ENCODE results near the gene RPN1.
"Not testable (repeated sequence)": the region's sequence is repeated elsewhere in the genome, so short reads cannot be mapped to it uniquely, and the experiment has no call there.

The RPN1 gene

GRCh38 chr3:128605091-128606046, 45.2 kb downstream of the RPN1 start:
- no peaks in the 10 kb centered on the region for H3K27me3 ChIP-seq (ENCODE audit: low read depth, low read length)
- no peak overlapping the region for H3K4me3 ChIP-seq (ENCODE audit: low read depth in 1 of 2, low read length in 2 of 2)
- H3K4me1 ChIP-seq (ENCODE audit: control insufficient read depth in 1 of 2, insufficient read depth in 2 of 2, low read length in 2 of 2), result peaks cover 0 to 8% of the 10 kb centered on the region in 2 donors
- no peaks in the 10 kb centered on the region for H3K36me3 ChIP-seq (ENCODE audit: control insufficient read depth in 1 of 2, insufficient read depth in 2 of 2, low read length in 2 of 2)
- no peaks in the 10 kb centered on the region for H3K9me3 ChIP-seq (ENCODE audit: control insufficient read depth in 1 of 2, low read length in 2 of 2)
- no peak overlapping the region for H3K27ac ChIP-seq (ENCODE audit: low read length)

GRCh38 chr3:128603811-128604775, 46.5 kb downstream of the RPN1 start:
- H3K9me3 ChIP-seq (ENCODE audit: control insufficient read depth in 1 of 2, low read length in 2 of 2), result no peaks in the 10 kb centered on the region
- H3K4me1 ChIP-seq (ENCODE audit: control insufficient read depth in 1 of 2, insufficient read depth in 2 of 2, low read length in 2 of 2), result peaks cover 0 to 8% of the 10 kb centered on the region in 2 donors
- H3K27me3 ChIP-seq (ENCODE audit: low read depth, low read length), result no peaks in the 10 kb centered on the region
- H3K4me3 ChIP-seq (ENCODE audit: low read depth in 1 of 2, low read length in 2 of 2), result no peak overlapping the region
- H3K36me3 ChIP-seq (ENCODE audit: control insufficient read depth in 1 of 2, insufficient read depth in 2 of 2, low read length in 2 of 2), result no peaks in the 10 kb centered on the region
- no peak overlapping the region for H3K27ac ChIP-seq (ENCODE audit: low read length)

GRCh38 chr3:128603313-128603712, 47.3 kb downstream of the RPN1 start:
- H3K4me1 ChIP-seq (ENCODE audit: control insufficient read depth in 1 of 2, insufficient read depth in 2 of 2, low read length in 2 of 2), result peaks cover 0 to 8% of the 10 kb centered on the region in 2 donors
- no peaks in the 10 kb centered on the region for H3K36me3 ChIP-seq (ENCODE audit: control insufficient read depth in 1 of 2, insufficient read depth in 2 of 2, low read length in 2 of 2)
- no peaks in the 10 kb centered on the region for H3K9me3 ChIP-seq (ENCODE audit: control insufficient read depth in 1 of 2, low read length in 2 of 2)
- H3K4me3 ChIP-seq (ENCODE audit: low read depth in 1 of 2, low read length in 2 of 2), result no peak overlapping the region
- H3K27me3 ChIP-seq (ENCODE audit: low read depth, low read length), result no peaks in the 10 kb centered on the region
- no peak overlapping the region for H3K27ac ChIP-seq (ENCODE audit: low read length)

- Histone ChIP-seq H3K36me3 (ENCODE audit: control insufficient read depth in 1 of 2, insufficient read depth in 2 of 2, low read length in 2 of 2) (no peaks in the 10 kb centered on the region), H3K9me3 (ENCODE audit: control insufficient read depth in 1 of 2, low read length in 2 of 2) (no peaks in the 10 kb centered on the region), H3K4me3 (ENCODE audit: low read depth in 1 of 2, low read length in 2 of 2) (no peak overlapping the region), H3K4me1 (ENCODE audit: control insufficient read depth in 1 of 2, insufficient read depth in 2 of 2, low read length in 2 of 2) (no peaks in the 10 kb centered on the region), H3K27me3 (ENCODE audit: low read depth, low read length) (no peaks in the 10 kb centered on the region), H3K27ac (ENCODE audit: low read length) (no peak overlapping the region)
Observed at GRCh38 chr3:128598884-128599664, 51.5 kb downstream of the RPN1 start.

- Histone ChIP-seq H3K4me1 (ENCODE audit: control insufficient read depth in 1 of 2, insufficient read depth in 2 of 2, low read length in 2 of 2) (no peaks in the 10 kb centered on the region), H3K27ac (ENCODE audit: low read length) (no peak overlapping the region), H3K27me3 (ENCODE audit: low read depth, low read length) (no peaks in the 10 kb centered on the region), H3K9me3 (ENCODE audit: control insufficient read depth in 1 of 2, low read length in 2 of 2) (no peaks in the 10 kb centered on the region), H3K4me3 (ENCODE audit: low read depth in 1 of 2, low read length in 2 of 2) (no peak overlapping the region), H3K36me3 (ENCODE audit: control insufficient read depth in 1 of 2, insufficient read depth in 2 of 2, low read length in 2 of 2) (no peaks in the 10 kb centered on the region)
Observed at GRCh38 chr3:128597900-128598299, 52.7 kb downstream of the RPN1 start.

- Histone ChIP-seq H3K27ac (ENCODE audit: low read length) (no peak overlapping the region), H3K36me3 (ENCODE audit: control insufficient read depth in 1 of 2, insufficient read depth in 2 of 2, low read length in 2 of 2) (no peaks in the 10 kb centered on the region), H3K9me3 (ENCODE audit: control insufficient read depth in 1 of 2, low read length in 2 of 2) (peaks cover 0 to 5% of the 10 kb centered on the region in 2 donors)
Observed at GRCh38 chr3:128592864-128593263, 57.8 kb downstream of the RPN1 start.

GRCh38 chr3:128591738-128592426, 58.7 kb downstream of the RPN1 start:
- Histone ChIP-seq H3K4me3 (ENCODE audit: low read depth in 1 of 2, low read length in 2 of 2) (no peak overlapping the region), H3K36me3 (ENCODE audit: control insufficient read depth in 1 of 2, insufficient read depth in 2 of 2, low read length in 2 of 2) (no peaks in the 10 kb centered on the region), H3K27me3 (ENCODE audit: low read depth, low read length) (no peaks in the 10 kb centered on the region), H3K4me1 (ENCODE audit: control insufficient read depth in 1 of 2, insufficient read depth in 2 of 2, low read length in 2 of 2) (no peaks in the 10 kb centered on the region), H3K9me3 (ENCODE audit: control insufficient read depth in 1 of 2, low read length in 2 of 2) (peaks cover 0 to 5% of the 10 kb centered on the region in 2 donors), H3K27ac (ENCODE audit: low read length) (no peak overlapping the region)

More at GRCh38 chr3:128592864-128593263, 57.8 kb downstream of the RPN1 start:
- Histone ChIP-seq H3K4me3 (ENCODE audit: low read depth in 1 of 2, low read length in 2 of 2) (no peak overlapping the region), H3K27me3 (ENCODE audit: low read depth, low read length) (no peaks in the 10 kb centered on the region), H3K4me1 (ENCODE audit: control insufficient read depth in 1 of 2, insufficient read depth in 2 of 2, low read length in 2 of 2) (no peaks in the 10 kb centered on the region)

GRCh38 chr3:128590948-128591347, 59.7 kb downstream of the RPN1 start:
- Histone ChIP-seq H3K36me3 (ENCODE audit: control insufficient read depth in 1 of 2, insufficient read depth in 2 of 2, low read length in 2 of 2) (no peaks in the 10 kb centered on the region), H3K4me1 (ENCODE audit: control insufficient read depth in 1 of 2, insufficient read depth in 2 of 2, low read length in 2 of 2) (no peaks in the 10 kb centered on the region), H3K27ac (ENCODE audit: low read length) (no peak overlapping the region), H3K27me3 (ENCODE audit: low read depth, low read length) (no peaks in the 10 kb centered on the region), H3K4me3 (ENCODE audit: low read depth in 1 of 2, low read length in 2 of 2) (no peak overlapping the region), H3K9me3 (ENCODE audit: control insufficient read depth in 1 of 2, low read length in 2 of 2) (peaks cover 0 to 5% of the 10 kb centered on the region in 2 donors)

GRCh38 chr3:128589985-128590384, 60.6 kb downstream of the RPN1 start:
- H3K4me3 ChIP-seq (ENCODE audit: low read depth in 1 of 2, low read length in 2 of 2); H3K9me3 ChIP-seq (ENCODE audit: control insufficient read depth in 1 of 2, low read length in 2 of 2); H3K36me3 ChIP-seq (ENCODE audit: control insufficient read depth in 1 of 2, insufficient read depth in 2 of 2, low read length in 2 of 2); H3K4me1 ChIP-seq (ENCODE audit: control insufficient read depth in 1 of 2, insufficient read depth in 2 of 2, low read length in 2 of 2); H3K27ac ChIP-seq (ENCODE audit: low read length); H3K27me3 ChIP-seq (ENCODE audit: low read depth, low read length): not testable (repeated sequence)

GRCh38 chr3:128588147-128588546, 62.5 kb downstream of the RPN1 start:
- Histone ChIP-seq H3K27ac (ENCODE audit: low read length) (no peak overlapping the region), H3K27me3 (ENCODE audit: low read depth, low read length) (no peaks in the 10 kb centered on the region), H3K36me3 (ENCODE audit: control insufficient read depth in 1 of 2, insufficient read depth in 2 of 2, low read length in 2 of 2) (no peaks in the 10 kb centered on the region), H3K4me1 (ENCODE audit: control insufficient read depth in 1 of 2, insufficient read depth in 2 of 2, low read length in 2 of 2) (no peaks in the 10 kb centered on the region), H3K4me3 (ENCODE audit: low read depth in 1 of 2, low read length in 2 of 2) (no peak overlapping the region), H3K9me3 (ENCODE audit: control insufficient read depth in 1 of 2, low read length in 2 of 2) (peaks cover 0 to 5% of the 10 kb centered on the region in 2 donors)

All from muscle layer of duodenum (tissue), 2 donors.